Measurements from ENCODE around the gene CENPT. TPM values are rescaled to one million over a fixed set of nuclear protein-coding genes. Genes with fewer than 3 reads are reported as not detected.

CENPT gene
- total RNA-seq, 4 donors from 2014 or later = 140 to 311 (median 201) TPM

DNA sequence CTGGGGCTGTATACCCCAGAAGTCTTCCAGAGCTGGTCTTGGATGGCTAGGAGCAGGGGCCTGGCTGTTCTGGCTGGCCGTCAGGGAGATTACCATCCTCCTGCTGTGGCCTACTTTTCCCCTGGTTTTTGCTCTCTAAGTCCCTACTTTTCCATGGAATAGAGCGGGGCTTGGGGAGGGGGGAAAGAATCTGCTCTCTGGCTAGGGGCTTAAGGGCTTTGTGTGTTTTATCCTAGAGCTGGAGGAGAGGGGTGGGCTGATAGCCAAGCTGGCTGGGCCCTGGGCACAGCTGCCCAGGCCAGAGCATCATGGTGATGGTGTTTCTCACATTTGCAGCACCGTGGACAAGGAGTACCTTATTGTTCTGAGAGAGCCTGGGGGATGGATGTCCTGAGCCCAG, 40.8 kb upstream of the CENPT start:
- WGBS = 100% methylated on average over 3 of the region's 3 CpGs

DNA sequence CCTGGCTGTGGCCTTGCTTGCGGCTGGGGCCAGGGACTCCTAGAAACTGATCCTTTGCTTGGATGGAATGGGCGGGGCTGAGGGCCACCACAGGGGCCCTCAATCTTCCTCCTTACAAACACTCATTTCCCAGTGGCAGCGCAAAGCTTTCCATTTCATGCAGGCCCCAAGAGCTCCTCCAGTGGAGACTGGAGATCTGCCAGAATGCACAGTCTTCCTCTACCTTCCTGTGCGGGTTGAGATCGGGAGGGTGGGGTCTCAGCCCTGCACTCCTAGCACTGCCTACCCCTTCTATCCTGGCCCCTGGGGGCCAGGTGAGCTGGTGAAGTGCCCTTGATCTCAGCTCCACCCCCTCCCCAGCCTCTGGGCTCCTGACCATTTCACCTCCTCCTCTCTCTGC, 38.9 kb upstream of the CENPT start:
- no peak for DNase-seq (ENCODE audit: low spot score in 2 of 2)
- WGBS = 92% methylated on average over 5 of the region's 5 CpGs
- Histone ChIP-seq H3K9me3 (no peaks in the 10 kb centered on the region), H3K27me3 (no peaks in the 10 kb centered on the region), H3K4me3 (no peak overlapping the region), H3K36me3 (peaks cover 44% of the 10 kb centered on the region), H3K27ac (no peak overlapping the region), H3K4me1 (peaks cover 16% of the 10 kb centered on the region)
- TF ChIP-seq, protein P1, sequence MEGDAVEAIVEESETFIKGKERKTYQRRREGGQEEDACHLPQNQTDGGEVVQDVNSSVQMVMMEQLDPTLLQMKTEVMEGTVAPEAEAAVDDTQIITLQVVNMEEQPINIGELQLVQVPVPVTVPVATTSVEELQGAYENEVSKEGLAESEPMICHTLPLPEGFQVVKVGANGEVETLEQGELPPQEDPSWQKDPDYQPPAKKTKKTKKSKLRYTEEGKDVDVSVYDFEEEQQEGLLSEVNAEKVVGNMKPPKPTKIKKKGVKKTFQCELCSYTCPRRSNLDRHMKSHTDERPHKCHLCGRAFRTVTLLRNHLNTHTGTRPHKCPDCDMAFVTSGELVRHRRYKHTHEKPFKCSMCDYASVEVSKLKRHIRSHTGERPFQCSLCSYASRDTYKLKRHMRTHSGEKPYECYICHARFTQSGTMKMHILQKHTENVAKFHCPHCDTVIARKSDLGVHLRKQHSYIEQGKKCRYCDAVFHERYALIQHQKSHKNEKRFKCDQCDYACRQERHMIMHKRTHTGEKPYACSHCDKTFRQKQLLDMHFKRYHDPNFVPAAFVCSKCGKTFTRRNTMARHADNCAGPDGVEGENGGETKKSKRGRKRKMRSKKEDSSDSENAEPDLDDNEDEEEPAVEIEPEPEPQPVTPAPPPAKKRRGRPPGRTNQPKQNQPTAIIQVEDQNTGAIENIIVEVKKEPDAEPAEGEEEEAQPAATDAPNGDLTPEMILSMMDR (IDR thresholded peaks at IDR 0.05) = no peak
- TF ChIP-seq POLR2A (IDR thresholded peaks at IDR 0.05) (no peak), EP300 (IDR thresholded peaks at IDR 0.05) (no peak), POLR2AphosphoS5 (IDR thresholded peaks at IDR 0.05) (no peak)

More for the DNA sequence above, 40.8 kb upstream of the CENPT start:
- TF ChIP-seq, protein P1 (IDR thresholded peaks at IDR 0.05) = no peak
- TF ChIP-seq POLR2AphosphoS5 (IDR thresholded peaks at IDR 0.05) = no peak
- TF ChIP-seq EP300 (IDR thresholded peaks at IDR 0.05) = no peak
- no peak for TF ChIP-seq POLR2A (IDR thresholded peaks at IDR 0.05)
- Histone ChIP-seq H3K4me3 (no peak overlapping the region), H3K27me3 (no peaks in the 10 kb centered on the region), H3K4me1 (peaks cover 23% of the 10 kb centered on the region), H3K36me3 (peaks cover 25% of the 10 kb centered on the region), H3K27ac (no peak overlapping the region), H3K9me3 (no peaks in the 10 kb centered on the region)
- DNase-seq (ENCODE audit: low spot score in 2 of 2) = no peak

DNA sequence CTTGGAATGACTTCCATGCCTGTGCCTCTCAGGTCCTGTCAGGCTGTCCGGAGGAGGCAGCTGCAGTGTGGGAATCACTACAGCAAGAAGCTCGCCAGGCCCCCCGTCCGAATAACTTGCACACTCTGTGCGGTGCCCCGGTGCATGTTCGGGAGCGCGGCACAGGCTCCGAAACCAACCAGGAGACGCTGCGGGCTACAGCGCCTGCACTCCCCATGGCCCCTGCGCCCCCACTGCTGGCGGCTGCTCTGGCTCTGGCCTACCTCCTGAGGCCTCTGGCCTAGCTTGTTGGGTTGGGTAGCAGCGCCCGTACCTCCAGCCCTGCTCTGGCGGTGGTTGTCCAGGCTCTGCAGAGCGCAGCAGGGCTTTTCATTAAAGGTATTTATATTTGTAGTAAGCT, 38.5 kb upstream of the CENPT start:
- peaks cover 16% of the 10 kb centered on the region for H3K4me1 ChIP-seq
- TF ChIP-seq POLR2AphosphoS5 (IDR thresholded peaks at IDR 0.05) (no peak), POLR2A (IDR thresholded peaks at IDR 0.05) (no peak), EP300 (IDR thresholded peaks at IDR 0.05) (no peak)
- TF ChIP-seq, protein P1 (IDR thresholded peaks at IDR 0.05) = no peak
- 98% methylated on average over 13 of the region's 19 CpGs for WGBS
- H3K27me3 ChIP-seq = no peaks in the 10 kb centered on the region
- no peak for DNase-seq (ENCODE audit: low spot score in 2 of 2)
- H3K4me3 ChIP-seq = no peak overlapping the region
- peaks cover 48% of the 10 kb centered on the region for H3K36me3 ChIP-seq
- H3K9me3 ChIP-seq = no peaks in the 10 kb centered on the region
- no peak overlapping the region for H3K27ac ChIP-seq

DNA sequence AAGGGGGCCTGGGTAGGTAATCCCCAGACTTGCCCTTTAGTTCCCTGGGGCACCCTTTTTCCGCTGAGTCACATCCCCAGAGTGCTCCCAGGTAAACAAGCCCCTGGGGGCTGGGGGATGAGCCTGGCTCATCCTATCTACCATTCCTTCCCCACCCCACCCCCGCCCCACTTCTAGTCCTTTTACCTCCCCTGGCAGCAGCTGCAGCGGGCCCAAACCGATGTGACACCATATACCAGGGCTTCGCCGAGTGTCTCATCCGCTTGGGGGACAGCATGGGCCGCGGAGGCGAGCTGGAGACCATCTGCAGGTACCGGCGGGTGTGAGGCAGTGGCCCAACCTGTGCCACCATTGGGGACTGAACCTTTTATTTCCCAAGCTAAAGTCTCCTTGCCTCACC, 38.1 kb upstream of the CENPT start:
- Histone ChIP-seq H3K9me3 (no peaks in the 10 kb centered on the region), H3K27me3 (no peaks in the 10 kb centered on the region), H3K4me3 (no peak overlapping the region), H3K4me1 (peaks cover 16% of the 10 kb centered on the region), H3K27ac (no peak overlapping the region), H3K36me3 (peaks cover 52% of the 10 kb centered on the region)
- no peak for TF ChIP-seq POLR2AphosphoS5 (IDR thresholded peaks at IDR 0.05)
- TF ChIP-seq, protein P1 (IDR thresholded peaks at IDR 0.05) = no peak
- no peak for TF ChIP-seq EP300 (IDR thresholded peaks at IDR 0.05)
- no peak for TF ChIP-seq POLR2A (IDR thresholded peaks at IDR 0.05)
- 89% methylated on average over 4 of the region's 12 CpGs for WGBS
- no peak for DNase-seq (ENCODE audit: low spot score in 2 of 2)

DNA sequence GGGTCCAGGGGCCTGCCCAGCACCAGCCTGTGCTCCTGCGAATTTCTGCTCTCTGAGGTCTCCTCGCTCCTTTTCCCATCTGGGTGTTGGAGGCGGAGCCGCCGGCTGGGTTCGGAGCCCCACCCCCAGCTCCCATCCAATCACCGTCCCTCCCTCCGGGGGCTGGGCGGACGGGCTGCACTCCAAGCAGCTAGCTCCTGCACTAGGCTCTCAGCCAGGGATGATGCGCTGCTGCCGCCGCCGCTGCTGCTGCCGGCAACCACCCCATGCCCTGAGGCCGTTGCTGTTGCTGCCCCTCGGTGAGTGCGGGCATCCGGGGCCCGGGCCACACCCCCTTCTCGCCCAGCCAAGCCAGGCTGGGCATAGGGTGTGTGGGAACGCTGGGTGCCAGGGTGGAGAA, 37.2 kb upstream of the CENPT start, which contains the start of gene NRN1L:
Gene NRN1L (plus strand): TSS at position 202 of the 400 bp plus-strand sequence. CDS start 19 bp downstream, at position 221.
- no peak within 1 kb of the TSS for H3K27ac ChIP-seq
- TF ChIP-seq, protein P1 (IDR thresholded peaks at IDR 0.05) = no peak
- no peak for TF ChIP-seq EP300 (IDR thresholded peaks at IDR 0.05)
- TF ChIP-seq POLR2AphosphoS5 (IDR thresholded peaks at IDR 0.05) = no peak
- TF ChIP-seq POLR2A (IDR thresholded peaks at IDR 0.05) = no peak
- H3K4me3 ChIP-seq = peak within 1 kb of the TSS; percentile 16
- peaks cover 61% of the 10 kb centered on the region for H3K36me3 ChIP-seq
- H3K4me1 ChIP-seq = peaks cover 16% of the 10 kb centered on the region
- peak; percentile 91 to 93 for DNase-seq (ENCODE audit: low spot score in 2 of 2)
- H3K27me3 ChIP-seq = no peaks in the 10 kb centered on the region
- 20% methylated on average over 14 of the region's 22 CpGs for WGBS
- H3K9me3 ChIP-seq = no peaks in the 10 kb centered on the region
